ENCODE data around the gene SNAP47.

DNA sequence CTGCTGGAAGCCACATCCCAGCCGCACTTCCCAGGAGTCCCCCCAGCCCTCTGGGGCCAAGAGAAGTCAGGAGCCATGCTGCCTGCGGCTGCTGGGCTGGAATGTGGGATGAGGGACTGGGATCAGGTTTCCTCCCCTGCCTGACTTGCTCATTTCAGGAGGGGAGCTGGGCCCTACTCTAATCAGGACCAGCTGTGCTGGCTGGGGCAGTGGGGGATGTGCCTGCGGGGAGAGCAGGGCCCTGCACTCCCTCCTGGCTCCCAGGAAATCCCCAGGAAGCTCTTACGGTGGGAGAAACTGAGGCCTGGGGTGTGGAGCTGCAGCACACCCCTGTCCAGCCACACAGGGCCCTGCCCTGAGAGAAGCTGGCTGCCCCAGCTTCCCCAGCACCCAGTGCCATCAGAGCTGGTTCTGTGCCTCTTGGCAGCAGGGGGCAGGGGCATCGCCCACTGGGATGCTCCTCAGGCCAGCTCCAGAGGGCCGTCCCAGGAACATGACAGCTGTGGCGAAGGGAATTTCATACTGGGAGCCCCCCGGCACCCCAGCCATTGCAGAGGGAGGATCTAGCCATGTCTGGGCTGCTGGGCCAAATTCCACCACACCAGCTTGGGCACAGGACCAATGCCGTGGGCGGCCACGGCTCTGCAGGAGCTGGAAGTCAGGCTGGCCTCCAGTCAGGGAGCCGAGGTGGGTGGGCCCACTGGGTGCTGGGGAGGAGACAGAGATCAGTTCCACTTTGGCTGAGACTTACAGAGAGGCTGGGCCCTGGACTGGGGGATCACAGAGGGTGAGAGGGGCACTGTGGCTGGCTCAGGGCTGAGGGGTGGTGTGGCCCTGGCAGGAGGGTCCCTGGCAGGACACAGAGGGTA lies 58.9 kb downstream of the SNAP47 start:
- TF ChIP-seq EZH2phosphoT487 (IDR thresholded peaks at IDR 0.05; ENCODE audit: insufficient read depth, low read depth) (no peak), EZH2 (IDR thresholded peaks at IDR 0.05; ENCODE audit: insufficient read depth, poor library complexity, severe bottlenecking) (no peak)

All from GM23248 (cell line).